Heart left ventricle (tissue), 16 donors: Measurements from ENCODE around the gene VILL. TPM values are rescaled to one million over a fixed set of nuclear protein-coding genes. Genes with fewer than 3 reads are reported as not detected.

Experiments used
- ATAC-seq, 4 donors: fragments of 200-7000 bp; cut with Tn5 transposase; one replicate each; pipeline ENCODE4 v1.9.1; 2020 to 2022; ENCODE audit warnings: moderate library complexity in 4 of 4, mild to moderate bottlenecking in 3 of 4, moderate number of reproducible peaks in 1 of 4
- DNase-seq, 5 donors: peaks; one replicate each; pipeline ENCODE4 v3.0.0-alpha.2; 2020
- H3K27ac ChIP-seq, 12 donors: fragments of 200-600 bp; sonication (generic) in 4 of 12; one replicate each; pipeline versions ENCODE4 v1.5.0 to v1.8.0; 2016 to 2022; ENCODE audit warnings: mild to moderate bottlenecking in 2 of 12
- H3K27me3 ChIP-seq, 9 donors: fragments of 200-600 bp; sonication (generic) in 2 of 9; one replicate each; pipeline versions ENCODE4 v1.5.1 to v1.8.0; 2016 to 2022; ENCODE audit warnings: mild to moderate bottlenecking in 3 of 9
- H3K36me3 ChIP-seq, 9 donors: fragments of 200-600 bp; sonication (generic) in 2 of 9; one replicate each; pipeline versions ENCODE4 v1.5.0 to v1.8.0; 2018 to 2022; ENCODE audit warnings: mild to moderate bottlenecking in 2 of 9
- H3K4me1 ChIP-seq, 12 donors: fragments of 200-600 bp; sonication (generic) in 4 of 12; one replicate each; pipeline versions ENCODE4 v1.5.0 to v1.8.0; 2016 to 2022; ENCODE audit warnings: mild to moderate bottlenecking in 3 of 12
- H3K4me3 ChIP-seq, 12 donors: fragments of 200-600 bp; sonication (generic) in 4 of 12; one replicate each; pipeline versions ENCODE4 v1.5.0 to v1.8.0; 2017 to 2022; ENCODE audit warnings: mild to moderate bottlenecking in 9 of 12, moderate library complexity in 4 of 12
- H3K9me3 ChIP-seq, 12 donors: fragments of 200-600 bp; sonication (generic) in 4 of 12; one replicate each; pipeline versions ENCODE4 v1.5.0 to v1.8.0; 2016 to 2022; ENCODE audit warnings: mild to moderate bottlenecking in 1 of 12
- POLR2A ChIP-seq, 2 donors: fragments of 450-650 bp; IDR thresholded peaks; one replicate each; pipeline ENCODE4 v1.6.1; 2017; ENCODE audit warnings: antibody characterized with exemption in 2 of 2, mild to moderate bottlenecking in 2 of 2, moderate library complexity in 2 of 2
- WGBS, 4 donors: extraction: QIAGEN DNeasy Blood & Tissue Kit in 2 of 4; methylation state at CpG; one replicate each; pipeline versions ENCODE4 v1.1.5 to v1.1.7; 2013 to 2018; 5-methylcytosine and 5-hydroxymethylcytosine counted together
- intact Hi-C, 10 donors: fragments of 100-400 bp; cut with DNase I; formaldehyde crosslinking; loops; one replicate each; pipeline versions ENCODE4 v1.11.1 to v1.14.2; 2022
- polyA plus RNA-seq, 2 donors: library from polyadenylated mRNA; stranded (reverse); fragments of 200-250 nt; gene quantifications; one replicate each; pipeline ENCODE4 v1.2.3, GENCODE V29; 2013
- total RNA-seq, 9 donors: library from RNA; depleted of rRNA in 2 of 9; stranded (reverse); fragments of >200 nt in 2 of 9; fragmentation: NEBNext Ultra II Directional in 3 of 9; extraction: Animal tissue kit (Norgen Biotek cat#: 25700) in 3 of 9; gene quantifications; one replicate each; pipeline versions ENCODE4 v1.1.0 to v1.2.4, GENCODE V29; 2016 to 2023
- TF ChIP-seq, protein P1 (sequence below), 12 donors: fragments of 200-600 bp; sonication (generic) in 4 of 12; IDR thresholded peaks; one replicate each; pipeline versions ENCODE4 v1.5.0 to v1.8.0; 2018 to 2022; ENCODE audit warnings: antibody characterized with exemption in 12 of 12, mild to moderate bottlenecking in 5 of 12
- donor health status: ischemic (EF 13 %, LVEDD 7.1; RV severe dilation, severe dysfunction).
- donor health status: healthy with polysubstance abuse.
- donor health status: DM: no; HTN: yes; CAD: no.
- donor health status: DM: no; HTN: no; CAD: no.
- donor health status: ischemic (EF 25% LVEDD 6.9; RV normal size, moderate dysfunction).
- donor health status: ischemic (EF 25% LVEDD 5.7; RV mildly dilated, moderate dysfunction).
- donor health status: healthy.
- donor health status: DM: yes; HTN: yes; CAD: no.
- donor health status: ischemic (EF 35%, LVEDD 5.7; RV mildly dilated, moderate dysfunction).
- donor health status: nonischemic (EF 11% LVEDD 7.7; RV severe dilation, severe dysfunction).
- donor health status: DM: yes; HTN: yes; CAD: no.
- donor health status: PGD.
- donor health status: ischemic (EF 29% LVEDD 5.4; RV normal size, mild dysfunction).
- donor health status: nonischemic (EF 23%, LVEDD 6.1; RV moderate dilation, normal function).

The VILL gene
- total and polyA plus RNA-seq, 11 donors, result 1.1 to 6.3 (median 2.7) TPM

DNA sequence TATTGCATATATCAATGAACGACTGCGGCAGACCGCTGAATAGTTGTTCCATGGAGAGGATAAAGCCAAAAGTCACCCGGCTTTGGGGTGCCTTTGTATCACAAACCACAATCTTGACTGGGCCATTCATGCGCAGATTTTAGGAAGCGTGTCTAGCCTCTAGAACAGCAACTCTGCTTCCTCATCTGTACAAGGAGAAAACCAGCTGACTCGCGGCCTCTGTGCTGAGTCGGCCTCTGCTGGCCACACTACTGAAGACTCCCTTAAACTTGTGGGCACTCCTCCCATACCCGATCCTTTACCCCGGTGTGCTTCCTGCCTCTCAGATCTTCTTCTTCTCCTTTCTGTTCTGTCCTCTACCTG, 49.3 kb downstream of the VILL start:
- Histone ChIP-seq H3K27me3 (peaks cover 0 to 7% (median 0%) of the 10 kb centered on the region in 9 donors), H3K27ac (peak overlapping the region in 2 of 12 donors; percentile 14 to 73), H3K4me3 (peak overlapping the region in 11 of 12 donors; percentile 18 to 65 (median 55)), H3K36me3 (no peaks in the 10 kb centered on the region), H3K9me3 (no peaks in the 10 kb centered on the region), H3K4me1 (peaks cover 0 to 22% (median 9%) of the 10 kb centered on the region in 12 donors)
- ATAC-seq, result peak; percentile 66 to 92 (median 90)
- TF ChIP-seq POLR2A (IDR thresholded peaks at IDR 0.05), result no peak
- TF ChIP-seq, protein P1, sequence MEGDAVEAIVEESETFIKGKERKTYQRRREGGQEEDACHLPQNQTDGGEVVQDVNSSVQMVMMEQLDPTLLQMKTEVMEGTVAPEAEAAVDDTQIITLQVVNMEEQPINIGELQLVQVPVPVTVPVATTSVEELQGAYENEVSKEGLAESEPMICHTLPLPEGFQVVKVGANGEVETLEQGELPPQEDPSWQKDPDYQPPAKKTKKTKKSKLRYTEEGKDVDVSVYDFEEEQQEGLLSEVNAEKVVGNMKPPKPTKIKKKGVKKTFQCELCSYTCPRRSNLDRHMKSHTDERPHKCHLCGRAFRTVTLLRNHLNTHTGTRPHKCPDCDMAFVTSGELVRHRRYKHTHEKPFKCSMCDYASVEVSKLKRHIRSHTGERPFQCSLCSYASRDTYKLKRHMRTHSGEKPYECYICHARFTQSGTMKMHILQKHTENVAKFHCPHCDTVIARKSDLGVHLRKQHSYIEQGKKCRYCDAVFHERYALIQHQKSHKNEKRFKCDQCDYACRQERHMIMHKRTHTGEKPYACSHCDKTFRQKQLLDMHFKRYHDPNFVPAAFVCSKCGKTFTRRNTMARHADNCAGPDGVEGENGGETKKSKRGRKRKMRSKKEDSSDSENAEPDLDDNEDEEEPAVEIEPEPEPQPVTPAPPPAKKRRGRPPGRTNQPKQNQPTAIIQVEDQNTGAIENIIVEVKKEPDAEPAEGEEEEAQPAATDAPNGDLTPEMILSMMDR (IDR thresholded peaks at IDR 0.05), result peak in 7 of 12 donors; percentile 19 to 54 (median 32)
- intact Hi-C loops, result loop anchor here in 1 of 10 donors (2.0 kb wide), 1 partner anchor 35 kb away; no protein-coding TSS in a partner anchor
- DNase-seq, result peak in 4 of 5 donors; percentile 59 to 81 (median 68)
- WGBS, 4 donors, result 21 to 41% (median 29%) methylated on average over 11 of the region's 11 CpGs

DNA sequence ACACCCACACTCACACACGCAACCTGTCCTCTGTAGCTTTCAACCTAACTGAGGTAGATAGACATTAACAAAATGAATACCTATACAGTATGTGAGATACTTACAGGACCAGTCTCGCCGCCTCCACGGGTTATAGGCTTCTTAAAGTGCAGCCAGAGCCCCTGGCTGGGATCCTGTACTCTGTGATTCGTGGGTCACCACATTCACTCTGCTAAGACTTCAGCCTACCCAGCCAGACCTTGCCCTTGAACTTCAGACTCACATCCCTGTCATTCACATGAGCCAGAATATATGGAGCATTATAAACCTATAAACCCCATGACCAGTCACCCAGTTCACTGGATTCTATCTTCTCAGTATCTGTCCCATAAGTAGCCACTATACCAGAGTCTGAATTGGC, 49.8 kb downstream of the VILL start:
- Histone ChIP-seq H3K4me3 (peak overlapping the region in 1 of 12 donors; percentile 63), H3K9me3 (no peaks in the 10 kb centered on the region), H3K27me3 (peaks cover 0 to 7% (median 0%) of the 10 kb centered on the region in 9 donors), H3K4me1 (peaks cover 0 to 22% (median 9%) of the 10 kb centered on the region in 12 donors), H3K27ac (no peak overlapping the region), H3K36me3 (no peaks in the 10 kb centered on the region)
- DNase-seq, result no peak
- WGBS, 4 donors, result 85 to 95% (median 90%) methylated on average over 5 of the region's 5 CpGs
- TF ChIP-seq, protein P1 (IDR thresholded peaks at IDR 0.05), result no peak
- no peak for TF ChIP-seq POLR2A (IDR thresholded peaks at IDR 0.05)
- ATAC-seq, result peak in 1 of 4 donors; percentile 9
- intact Hi-C loops, result loop anchor here in 1 of 10 donors (2.0 kb wide), 1 partner anchor 36 kb away; no protein-coding TSS in a partner anchor

- H3K27ac ChIP-seq, result no peak overlapping the region
- WGBS, 4 donors, result 89 to 95% (median 91%) methylated on average over 4 of the region's 4 CpGs
- H3K36me3 ChIP-seq, result no peaks in the 10 kb centered on the region
- no peaks in the 10 kb centered on the region for H3K9me3 ChIP-seq
- intact Hi-C loops, result no loop called here
- peaks cover 0 to 19% (median 9%) of the 10 kb centered on the region in 12 donors for H3K4me1 ChIP-seq
- no peak overlapping the region for H3K4me3 ChIP-seq
- no peak for ATAC-seq
- TF ChIP-seq, protein P1 (IDR thresholded peaks at IDR 0.05), result no peak
- no peak for TF ChIP-seq POLR2A (IDR thresholded peaks at IDR 0.05)
- DNase-seq, result no peak
- H3K27me3 ChIP-seq, result peaks cover 0 to 7% (median 0%) of the 10 kb centered on the region in 9 donors
Observed at GRCh38 chr3:38043486-38043885, 52.9 kb downstream of the VILL start.

DNA sequence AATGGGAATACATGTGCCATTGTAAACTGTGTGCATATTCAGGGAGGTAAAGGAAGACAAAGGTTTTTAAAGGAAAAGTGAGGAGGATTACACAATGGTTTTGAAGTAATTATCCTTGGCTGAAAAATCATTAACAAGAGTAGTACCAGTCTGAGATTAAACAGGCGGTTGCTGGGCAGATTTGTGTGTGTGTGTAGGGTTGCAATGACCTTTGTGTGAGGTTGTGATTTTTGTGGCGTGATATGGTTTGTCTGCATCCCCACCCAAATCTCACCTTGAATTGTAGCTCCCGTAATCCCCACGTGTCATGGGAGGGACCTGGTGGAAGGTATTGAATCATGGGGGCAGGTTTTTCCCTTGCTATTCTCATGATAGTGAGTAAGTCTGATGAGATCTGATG, 55.4 kb downstream of the VILL start:
- intact Hi-C loops, result no loop called here
- no peak for ATAC-seq

More for the DNA sequence above, 55.4 kb downstream of the VILL start:
- Histone ChIP-seq H3K27ac (no peak overlapping the region), H3K9me3 (no peaks in the 10 kb centered on the region), H3K27me3 (no peaks in the 10 kb centered on the region), H3K4me1 (peaks cover 0 to 12% (median 0%) of the 10 kb centered on the region in 12 donors), H3K36me3 (no peaks in the 10 kb centered on the region), H3K4me3 (no peak overlapping the region)
- no peak for DNase-seq
- WGBS, 4 donors, result 91 to 94% (median 93%) methylated on average over 4 of the region's 4 CpGs
- no peak for TF ChIP-seq POLR2A (IDR thresholded peaks at IDR 0.05)
- TF ChIP-seq, protein P1 (IDR thresholded peaks at IDR 0.05), result no peak
